ENCODE measurements around the gene KLRC2.

DNA sequence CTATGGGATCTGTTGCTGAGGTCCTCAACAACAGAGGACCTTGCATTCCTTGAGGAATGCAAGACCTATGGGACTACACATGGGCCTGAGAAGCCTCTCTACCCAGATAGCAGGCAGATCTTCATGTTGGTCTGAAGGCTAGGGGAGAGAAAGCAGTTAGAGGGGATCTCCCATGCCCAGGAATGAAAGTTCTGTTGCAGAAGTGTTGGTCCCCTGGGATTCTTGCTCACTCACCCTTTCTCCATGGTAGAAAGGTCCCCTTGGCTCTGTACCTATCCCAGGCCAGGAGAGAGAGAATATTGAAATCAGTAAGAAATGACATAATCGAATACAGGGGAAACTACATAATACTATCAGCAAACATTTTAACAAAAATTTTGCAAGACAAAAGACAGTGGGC lies 33.9 kb upstream of the KLRC2 start:
- TF ChIP-seq, protein P1, sequence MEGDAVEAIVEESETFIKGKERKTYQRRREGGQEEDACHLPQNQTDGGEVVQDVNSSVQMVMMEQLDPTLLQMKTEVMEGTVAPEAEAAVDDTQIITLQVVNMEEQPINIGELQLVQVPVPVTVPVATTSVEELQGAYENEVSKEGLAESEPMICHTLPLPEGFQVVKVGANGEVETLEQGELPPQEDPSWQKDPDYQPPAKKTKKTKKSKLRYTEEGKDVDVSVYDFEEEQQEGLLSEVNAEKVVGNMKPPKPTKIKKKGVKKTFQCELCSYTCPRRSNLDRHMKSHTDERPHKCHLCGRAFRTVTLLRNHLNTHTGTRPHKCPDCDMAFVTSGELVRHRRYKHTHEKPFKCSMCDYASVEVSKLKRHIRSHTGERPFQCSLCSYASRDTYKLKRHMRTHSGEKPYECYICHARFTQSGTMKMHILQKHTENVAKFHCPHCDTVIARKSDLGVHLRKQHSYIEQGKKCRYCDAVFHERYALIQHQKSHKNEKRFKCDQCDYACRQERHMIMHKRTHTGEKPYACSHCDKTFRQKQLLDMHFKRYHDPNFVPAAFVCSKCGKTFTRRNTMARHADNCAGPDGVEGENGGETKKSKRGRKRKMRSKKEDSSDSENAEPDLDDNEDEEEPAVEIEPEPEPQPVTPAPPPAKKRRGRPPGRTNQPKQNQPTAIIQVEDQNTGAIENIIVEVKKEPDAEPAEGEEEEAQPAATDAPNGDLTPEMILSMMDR (IDR thresholded peaks at IDR 0.05; ENCODE audit: insufficient read depth, low read depth, low read length) = no peak
- TF ChIP-seq EZH2 (IDR thresholded peaks at IDR 0.05; ENCODE audit: insufficient read depth, low read length) = no peak

Data from astrocyte (in vitro differentiated cells and primary cell).